Measurements from ENCODE around the gene KCNN3.

GRCh38 chr1:154813846-154814505 is 56.1 kb downstream of the KCNN3 start:
- no peak for TF ChIP-seq POLR2A (IDR thresholded peaks at IDR 0.05)
- TF ChIP-seq, protein P1, sequence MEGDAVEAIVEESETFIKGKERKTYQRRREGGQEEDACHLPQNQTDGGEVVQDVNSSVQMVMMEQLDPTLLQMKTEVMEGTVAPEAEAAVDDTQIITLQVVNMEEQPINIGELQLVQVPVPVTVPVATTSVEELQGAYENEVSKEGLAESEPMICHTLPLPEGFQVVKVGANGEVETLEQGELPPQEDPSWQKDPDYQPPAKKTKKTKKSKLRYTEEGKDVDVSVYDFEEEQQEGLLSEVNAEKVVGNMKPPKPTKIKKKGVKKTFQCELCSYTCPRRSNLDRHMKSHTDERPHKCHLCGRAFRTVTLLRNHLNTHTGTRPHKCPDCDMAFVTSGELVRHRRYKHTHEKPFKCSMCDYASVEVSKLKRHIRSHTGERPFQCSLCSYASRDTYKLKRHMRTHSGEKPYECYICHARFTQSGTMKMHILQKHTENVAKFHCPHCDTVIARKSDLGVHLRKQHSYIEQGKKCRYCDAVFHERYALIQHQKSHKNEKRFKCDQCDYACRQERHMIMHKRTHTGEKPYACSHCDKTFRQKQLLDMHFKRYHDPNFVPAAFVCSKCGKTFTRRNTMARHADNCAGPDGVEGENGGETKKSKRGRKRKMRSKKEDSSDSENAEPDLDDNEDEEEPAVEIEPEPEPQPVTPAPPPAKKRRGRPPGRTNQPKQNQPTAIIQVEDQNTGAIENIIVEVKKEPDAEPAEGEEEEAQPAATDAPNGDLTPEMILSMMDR (IDR thresholded peaks at IDR 0.05): no peak
